NCI-H2196 treated with DMSO at 0.1 percent for 48 hours (cell line): ENCODE data around the gene IPO13.

Source experiments
- DNase-seq: peaks from one replicate; lab custom pipeline; 2025; ENCODE audit not compliant: unreplicated experiment; lab: John Stamatoyannopoulos, UW

The IPO13 gene

DNA sequence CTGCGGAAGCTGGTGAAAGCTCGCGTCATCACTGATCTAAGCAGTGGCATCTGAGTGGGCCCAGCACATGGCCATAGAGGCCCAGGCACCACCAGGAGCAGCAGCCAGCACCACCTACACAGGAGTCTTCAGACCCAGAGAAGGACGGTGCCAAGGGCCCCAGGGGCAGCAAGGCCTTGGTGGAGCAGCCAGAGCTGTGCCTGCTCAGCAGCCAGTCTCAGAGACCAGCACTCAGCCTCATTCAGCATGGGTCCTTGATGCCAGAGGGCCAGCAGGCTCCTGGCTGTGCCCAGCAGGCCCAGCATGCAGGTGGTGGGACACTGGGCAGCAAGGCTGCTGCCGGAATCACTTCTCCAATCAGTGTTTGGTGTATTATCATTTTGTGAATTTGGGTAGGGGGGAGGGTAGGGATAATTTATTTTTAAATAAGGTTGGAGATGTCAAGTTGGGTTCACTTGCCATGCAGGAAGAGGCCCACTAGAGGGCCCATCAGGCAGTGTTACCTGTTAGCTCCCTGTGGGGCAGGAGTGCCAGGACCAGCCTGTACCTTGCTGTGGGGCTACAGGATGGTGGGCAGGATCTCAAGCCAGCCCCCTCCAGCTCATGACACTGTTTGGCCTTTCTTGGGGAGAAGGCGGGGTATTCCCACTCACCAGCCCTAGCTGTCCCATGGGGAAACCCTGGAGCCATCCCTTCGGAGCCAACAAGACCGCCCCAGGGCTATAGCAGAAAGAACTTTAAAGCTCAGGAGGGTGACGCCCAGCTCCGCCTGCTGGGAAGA, 16.4 kb upstream of the IPO13 start:
- DNase-seq = no peak

DNA sequence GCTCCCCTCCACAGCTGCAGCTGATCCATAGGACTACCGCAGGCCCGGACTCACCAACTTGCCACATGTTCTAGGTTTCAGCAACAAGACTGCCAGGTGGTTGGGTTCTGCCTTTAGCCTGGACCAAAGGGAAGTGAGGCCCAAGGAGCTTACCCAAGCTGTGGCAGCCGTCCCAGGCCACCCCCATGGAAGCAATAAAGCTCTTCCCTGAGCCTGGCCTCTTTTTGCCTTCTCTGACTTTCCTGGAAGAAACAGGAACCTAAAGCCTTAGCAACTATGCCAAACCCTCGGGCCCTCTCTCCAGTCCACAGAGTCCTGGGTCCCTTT, 15.8 kb upstream of the IPO13 start:
- no peak for DNase-seq

DNA sequence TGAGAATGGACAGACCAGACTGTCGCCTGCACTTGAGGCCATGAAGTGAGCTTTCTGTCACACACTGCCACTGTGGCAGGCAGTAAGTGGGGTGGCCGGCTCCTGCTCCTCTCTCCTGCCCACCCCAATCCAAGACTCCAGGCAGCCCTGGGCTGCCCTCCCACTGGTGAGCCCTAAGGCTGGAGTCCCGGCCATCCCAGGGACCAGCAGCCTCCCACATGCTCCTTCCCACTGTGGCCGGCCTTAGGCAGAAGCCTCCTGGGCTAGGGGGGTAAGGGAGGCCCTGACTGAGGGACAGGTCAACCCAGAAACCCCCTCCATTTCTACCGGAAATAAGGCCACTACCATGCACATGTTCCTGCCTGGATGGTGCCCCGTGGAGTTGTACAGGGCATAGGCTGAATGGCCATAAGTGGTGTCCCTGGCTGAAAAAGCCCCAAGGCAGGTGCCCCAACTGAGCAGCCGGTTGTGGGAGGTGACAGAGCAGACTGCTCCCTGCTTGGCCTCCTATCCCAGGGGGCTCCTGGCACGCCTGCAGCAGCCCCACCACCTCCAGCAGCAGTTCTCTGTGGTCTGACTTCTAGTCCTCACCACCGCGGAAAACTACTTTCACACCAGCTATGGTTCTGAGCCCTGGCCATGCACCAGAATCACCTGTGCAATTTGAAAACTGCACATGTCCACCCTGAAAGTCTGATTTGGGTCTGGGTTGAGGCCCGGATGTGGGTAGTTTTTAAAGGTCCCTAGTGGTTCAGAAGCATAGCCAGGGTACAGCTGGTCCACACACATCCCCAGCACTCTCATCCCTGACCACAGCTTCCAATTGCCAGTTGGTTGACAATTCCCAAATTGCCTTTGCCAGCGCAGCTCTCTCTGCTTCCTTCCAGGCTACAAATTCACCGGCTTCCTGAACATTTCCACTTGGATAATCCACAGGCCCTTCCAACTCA, 14.8 kb upstream of the IPO13 start:
- DNase-seq = no peak

DNA sequence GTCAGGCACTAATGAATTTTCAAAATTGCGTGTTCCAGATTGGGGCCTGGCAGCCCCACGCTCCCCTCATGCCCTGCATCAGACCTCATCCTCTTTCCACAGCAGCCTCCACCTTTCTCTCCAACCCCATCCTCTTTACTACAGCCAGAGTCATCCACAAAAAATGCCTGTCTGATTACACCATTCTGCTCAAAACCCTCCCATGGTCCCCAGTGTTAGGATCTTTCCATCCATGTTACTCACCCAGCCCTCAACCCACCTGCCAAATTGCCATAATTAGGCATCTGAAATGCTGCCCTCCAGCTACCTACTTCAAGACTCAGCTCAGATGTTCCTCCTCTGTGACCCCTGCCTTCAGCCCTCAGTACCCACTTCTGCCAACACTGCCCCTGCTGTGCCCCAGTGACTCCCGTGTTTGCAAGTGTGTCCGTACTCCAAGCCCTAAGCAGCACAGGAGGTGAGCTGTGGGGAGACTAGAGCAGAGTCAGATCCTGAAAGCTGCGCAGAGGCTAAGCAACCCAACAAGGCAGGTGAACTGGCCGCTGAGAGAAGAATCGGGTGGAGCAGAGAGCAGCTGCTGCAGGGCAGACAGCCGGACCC, 13.9 kb upstream of the IPO13 start:
- no peak for DNase-seq

DNA sequence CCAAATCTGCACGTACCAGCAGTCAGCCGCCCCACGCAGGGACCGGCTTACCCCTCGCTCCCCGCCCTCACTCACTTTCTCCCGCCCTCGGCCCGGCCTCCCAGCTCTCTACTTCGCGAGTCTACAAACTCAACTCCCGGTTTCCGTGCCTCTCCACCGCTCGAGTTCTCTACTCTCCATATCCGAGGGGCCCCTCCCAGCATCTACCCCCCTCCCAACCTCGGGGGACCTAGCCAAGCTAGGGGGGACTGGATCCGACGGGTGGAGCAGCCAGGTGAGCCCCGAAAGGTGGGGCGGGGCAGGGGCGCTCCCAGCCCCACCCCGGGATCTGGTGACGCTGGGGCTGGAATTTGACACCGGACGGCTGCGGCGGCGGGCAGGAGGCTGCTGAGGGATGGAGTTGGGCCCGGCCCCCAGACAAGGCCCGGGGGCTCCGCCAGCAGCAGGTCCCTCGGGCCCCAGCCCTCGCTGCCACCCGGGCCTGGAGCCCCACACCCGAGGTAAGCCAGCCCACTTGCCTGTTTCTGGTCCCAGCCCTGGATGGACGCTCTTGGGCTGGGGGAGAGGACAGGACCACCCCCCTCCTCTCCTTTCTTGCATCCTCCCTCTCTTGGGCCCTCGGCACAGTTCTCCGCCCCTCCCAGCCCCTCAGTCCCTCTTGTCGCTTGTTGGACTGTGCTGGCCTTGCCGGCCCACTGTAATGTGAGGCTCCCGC, 13.2 kb upstream of the IPO13 start, which contains the start of gene ARTN:
Gene ARTN (plus strand): TSS at position 416 of the 715 bp plus-strand sequence. CDS start 1,856 bp downstream, outside the sequence.
- no peak for DNase-seq

DNA sequence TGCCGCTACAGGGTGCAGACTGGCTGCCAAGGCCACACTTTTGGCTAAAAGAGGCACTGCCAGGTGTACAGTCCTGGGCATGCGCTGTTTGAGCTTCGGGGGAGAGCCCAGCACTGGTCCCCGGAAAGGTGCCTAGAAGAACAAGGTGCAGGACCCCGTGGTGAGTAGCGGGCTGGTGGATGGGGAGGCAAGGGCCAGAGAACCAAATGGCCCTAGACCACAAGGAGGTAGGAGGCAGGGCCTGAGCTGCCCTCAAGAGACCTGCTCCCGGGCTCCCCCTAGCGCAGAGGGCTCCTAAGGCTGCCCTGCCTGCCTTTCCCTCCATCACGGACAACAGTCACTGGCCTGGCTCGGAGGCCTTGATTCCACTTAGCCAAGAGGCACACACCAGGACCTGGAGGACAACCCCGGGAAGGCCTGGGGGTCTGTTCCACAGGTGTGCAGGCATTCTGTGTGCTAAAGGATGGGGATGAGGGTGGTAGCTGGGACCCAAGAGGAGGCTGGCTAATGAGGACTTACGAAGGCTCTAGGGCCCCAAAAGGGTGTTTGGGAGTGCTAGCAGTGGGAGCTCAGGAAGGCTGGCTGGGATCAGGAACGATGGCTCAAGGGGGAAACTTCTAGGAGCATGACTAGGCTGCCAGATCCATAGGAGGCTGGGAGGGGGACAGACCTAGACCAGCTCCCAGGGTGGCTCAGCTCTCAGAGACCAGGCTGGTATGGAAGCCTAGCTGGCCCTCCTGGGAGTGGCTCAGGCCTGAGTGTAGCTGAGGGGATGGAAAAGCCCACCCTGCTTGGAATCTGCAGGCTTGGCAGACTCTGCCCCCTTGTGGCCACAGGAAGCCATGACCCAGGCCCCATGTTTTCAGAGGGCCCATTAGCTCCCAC, 12.4 kb upstream of the IPO13 start:
- peak; percentile 47 for DNase-seq

DNA sequence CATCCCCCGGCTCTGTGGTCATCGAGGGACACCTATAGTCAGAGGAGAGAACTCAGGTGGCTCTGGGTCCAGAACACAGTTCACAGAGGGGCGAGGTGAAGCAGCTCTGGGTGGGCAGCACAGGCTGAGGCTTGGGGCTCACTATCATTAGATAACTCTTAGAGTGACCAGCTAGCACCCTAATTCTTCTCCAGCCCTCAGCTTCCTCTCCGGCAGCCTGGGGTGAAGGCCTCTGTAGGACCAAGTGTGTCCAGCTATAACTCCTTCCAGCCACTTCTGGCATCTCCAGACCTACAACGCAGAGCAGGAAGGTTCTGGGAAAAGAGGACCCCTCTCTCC, 11.8 kb upstream of the IPO13 start:
- DNase-seq = no peak

DNA sequence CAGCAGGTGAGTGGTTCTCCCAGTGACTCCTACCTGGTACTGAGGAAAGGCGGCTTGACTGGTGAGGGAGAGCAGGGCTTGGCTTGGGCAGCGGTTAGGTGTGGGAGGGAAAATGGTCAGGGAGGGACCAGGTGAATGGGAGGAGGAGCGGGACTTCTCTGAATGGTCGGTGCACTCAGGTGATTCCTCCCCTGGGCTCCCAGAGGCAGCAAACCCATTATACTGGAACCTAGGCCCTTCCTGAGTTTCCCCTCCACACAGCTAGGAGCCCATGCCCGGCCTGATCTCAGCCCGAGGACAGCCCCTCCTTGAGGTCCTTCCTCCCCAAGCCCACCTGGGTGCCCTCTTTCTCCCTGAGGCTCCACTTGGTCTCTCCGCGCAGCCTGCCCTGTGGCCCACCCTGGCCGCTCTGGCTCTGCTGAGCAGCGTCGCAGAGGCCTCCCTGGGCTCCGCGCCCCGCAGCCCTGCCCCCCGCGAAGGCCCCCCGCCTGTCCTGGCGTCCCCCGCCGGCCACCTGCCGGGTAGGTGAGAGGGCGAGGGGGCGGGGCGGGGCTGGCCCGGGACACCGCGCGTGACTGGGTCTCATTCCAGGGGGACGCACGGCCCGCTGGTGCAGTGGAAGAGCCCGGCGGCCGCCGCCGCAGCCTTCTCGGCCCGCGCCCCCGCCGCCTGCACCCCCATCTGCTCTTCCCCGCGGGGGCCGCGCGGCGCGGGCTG, 10.9 kb upstream of the IPO13 start:
- peak; percentile 68 for DNase-seq

DNA sequence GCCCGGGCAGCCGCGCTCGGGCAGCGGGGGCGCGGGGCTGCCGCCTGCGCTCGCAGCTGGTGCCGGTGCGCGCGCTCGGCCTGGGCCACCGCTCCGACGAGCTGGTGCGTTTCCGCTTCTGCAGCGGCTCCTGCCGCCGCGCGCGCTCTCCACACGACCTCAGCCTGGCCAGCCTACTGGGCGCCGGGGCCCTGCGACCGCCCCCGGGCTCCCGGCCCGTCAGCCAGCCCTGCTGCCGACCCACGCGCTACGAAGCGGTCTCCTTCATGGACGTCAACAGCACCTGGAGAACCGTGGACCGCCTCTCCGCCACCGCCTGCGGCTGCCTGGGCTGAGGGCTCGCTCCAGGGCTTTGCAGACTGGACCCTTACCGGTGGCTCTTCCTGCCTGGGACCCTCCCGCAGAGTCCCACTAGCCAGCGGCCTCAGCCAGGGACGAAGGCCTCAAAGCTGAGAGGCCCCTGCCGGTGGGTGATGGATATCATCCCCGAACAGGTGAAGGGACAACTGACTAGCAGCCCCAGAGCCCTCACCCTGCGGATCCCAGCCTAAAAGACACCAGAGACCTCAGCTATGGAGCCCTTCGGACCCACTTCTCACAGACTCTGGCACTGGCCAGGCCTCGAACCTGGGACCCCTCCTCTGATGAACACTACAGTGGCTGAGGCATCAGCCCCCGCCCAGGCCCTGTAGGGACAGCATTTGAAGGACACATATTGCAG, 10.2 kb upstream of the IPO13 start:
- no peak for DNase-seq

DNA sequence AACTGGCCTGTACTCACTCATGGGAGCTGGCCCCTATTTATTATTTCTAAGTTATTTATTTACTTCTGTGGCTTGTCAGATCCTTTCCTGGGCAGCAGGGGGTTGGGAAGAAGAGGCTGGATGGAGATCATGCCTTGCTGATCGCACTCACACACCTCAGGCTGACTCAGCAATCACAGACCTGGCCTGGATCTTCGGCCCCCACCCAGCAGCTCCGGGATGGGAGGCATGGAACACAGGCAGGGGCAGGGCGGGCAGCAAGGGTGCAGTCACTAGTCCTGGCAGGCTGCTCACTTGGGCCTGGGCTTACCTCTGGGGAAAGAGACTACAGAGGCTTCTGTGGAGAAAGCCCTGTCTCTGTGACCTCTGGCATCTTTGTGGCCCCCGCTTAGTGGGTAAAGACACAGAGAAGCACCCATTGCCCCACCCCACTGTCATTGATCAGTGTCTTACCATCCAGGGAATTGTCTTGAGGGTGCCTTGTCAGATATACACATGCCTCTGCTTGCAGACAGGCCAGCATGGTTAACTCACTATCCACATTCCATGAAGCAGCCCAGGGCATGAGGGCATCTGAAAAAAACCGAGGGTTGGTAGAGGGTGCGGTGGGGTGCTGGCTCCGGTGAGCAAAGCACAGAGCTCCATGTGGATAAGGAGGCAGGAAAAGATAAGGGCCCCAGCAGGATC, 9.4 kb upstream of the IPO13 start:
- no peak for DNase-seq

DNA sequence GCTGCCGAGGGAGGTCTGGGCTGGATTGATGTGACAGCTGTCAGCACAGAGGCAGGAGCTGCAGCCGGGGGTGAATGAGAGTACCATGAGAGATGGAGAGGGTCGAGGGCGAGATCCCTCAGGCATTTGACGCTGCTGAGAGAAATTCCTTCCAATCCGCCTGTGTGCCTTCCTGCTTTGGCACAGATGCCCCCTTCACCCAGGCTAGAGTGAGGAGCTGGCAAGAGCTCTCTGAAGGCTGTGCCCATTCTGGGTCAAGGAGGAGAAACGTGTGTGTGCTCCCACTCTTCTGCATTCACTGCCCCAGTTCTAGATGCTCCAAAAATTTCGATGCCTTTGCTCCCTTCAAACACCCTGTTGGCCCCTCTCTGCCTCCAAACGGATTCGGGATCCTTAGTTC, 8.4 kb upstream of the IPO13 start:
- no peak for DNase-seq

DNA sequence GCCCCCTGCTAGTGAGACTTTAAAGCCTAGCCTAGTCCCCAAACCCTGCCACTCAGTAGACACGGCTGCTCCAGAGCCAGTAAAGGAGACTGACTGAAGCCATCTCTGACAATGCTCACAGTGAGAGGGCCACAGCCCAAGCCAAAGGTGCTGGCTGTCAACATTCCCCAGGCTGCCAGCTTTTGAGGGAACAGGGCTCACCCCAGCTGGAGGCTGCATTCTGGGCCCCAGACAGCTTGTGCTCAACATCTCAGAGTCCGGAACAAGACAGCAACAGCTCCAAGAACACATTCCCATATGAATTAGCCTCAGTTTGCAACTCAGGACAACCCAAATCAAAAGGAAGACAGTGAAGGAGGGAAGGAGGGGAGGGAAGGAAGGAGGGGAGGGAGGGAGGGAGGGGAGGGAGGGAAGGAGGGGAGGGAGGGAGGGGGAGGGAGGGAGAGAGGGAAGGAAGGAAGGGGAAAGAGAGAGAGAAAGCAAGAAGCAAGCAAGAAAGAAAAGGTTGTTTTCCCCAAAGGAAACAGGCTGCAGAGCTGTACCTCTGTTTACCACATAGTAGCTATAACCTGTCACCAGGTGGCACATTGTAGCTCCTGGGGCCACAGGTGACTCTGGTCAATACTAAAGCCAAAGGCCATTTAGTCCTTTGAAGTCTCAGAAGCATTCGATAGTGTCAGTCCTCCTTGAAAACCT, 7.7 kb upstream of the IPO13 start:
- DNase-seq = no peak

DNA sequence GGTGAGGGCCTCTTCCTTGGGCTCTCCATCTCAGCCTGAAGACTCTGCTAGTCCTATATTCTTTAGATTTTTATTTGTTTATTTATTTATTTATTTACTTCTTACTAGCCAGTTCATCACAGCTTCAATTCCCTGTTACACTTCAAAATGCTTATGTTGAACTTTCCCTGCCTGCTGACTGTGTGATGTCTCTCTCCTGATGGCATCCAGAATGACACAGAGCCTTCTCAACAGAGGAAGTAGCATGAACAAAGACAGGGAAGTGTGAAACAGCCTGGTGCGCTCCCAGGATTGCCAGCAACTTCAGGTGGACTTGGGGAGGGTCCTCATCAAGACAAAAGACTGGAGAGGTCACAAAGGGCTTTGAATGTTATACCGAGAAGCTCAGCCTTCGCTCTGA, 4.3 kb upstream of the IPO13 start:
- DNase-seq = no peak

DNA sequence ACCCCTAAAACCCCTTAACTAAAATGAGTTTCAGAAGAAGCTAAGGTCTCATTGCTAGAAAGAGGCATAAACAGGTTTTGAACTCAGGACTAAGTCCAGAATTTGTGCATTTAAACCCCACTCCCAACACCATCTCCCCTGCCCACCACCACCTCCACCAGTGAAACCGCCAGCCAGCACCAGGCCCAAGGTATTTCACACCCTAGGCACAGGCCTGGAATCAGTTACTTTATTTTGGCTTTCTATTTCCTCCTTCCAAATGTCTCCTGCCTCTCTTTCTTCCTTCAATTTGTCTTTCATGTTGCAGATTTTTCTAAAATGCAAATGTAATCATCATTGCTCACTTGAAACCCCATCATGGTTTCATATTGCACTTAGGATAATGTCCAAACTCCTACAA, 1.9 kb upstream of the IPO13 start:
- DNase-seq = no peak

DNA sequence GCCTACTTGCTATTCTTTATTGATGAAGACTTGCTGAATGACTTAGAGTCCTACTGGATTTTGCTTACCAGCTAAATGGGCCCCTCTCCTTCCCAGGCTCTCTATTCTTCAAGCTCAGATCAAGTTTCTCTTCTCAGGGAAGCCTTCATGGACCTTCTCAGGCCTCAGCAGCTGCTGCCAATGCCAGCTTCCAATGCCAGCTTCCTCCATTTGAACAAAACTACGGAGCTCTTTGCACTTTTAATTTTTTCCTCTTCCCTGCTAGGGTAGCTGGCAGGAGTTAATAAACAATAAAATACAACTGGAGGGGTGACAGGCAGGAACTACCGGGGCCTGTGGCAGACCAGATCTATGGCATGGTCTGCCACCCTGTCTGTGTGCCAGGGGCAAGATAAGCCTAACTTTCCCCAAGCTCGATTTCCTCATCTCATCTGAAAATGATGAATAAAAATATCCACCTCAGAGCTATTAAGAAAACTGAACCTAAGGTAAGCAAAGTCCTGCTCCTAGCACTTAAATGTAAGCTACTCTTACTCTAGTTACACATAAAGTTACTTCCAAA, 995 bp upstream of the IPO13 start:
- DNase-seq = no peak

DNA sequence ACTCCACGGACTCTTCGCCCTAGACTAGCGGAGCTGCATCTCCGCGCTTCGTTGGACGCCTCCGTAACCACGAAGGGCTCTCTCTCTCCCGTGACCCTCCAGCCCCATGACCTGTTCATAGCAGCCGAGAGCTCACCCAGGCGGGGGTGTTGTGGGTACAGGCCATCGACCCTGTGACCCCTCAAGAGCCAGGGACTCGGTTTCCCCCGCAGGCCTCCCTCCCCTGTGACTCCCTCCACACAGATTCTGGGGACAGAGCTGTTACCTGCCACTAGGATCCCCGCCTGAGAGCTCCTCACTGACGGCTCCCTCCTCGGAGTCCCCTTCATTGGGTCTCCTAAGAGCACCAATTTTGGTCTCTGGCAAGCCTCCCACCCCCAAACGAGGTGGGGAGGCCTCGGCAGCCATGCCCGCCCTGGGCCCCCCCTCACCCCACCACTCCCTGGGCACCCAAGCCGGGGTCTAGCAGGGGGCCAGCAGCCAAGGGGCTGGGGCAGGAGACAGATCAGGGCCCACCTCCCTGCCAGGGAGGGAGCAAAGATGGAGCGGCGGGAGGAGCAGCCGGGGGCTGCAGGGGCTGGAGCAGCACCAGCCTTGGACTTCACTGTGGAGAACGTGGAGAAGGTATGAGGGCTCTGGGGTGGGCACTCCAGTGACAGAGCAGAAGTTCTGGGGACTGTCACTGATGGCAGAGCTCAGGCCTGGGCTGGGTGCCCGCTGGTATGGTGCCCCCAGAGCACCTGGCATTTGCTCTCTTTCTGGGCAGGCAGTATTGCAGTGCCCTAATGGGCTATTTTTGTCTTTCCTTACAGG, 517 bp downstream of the IPO13 start:
- DNase-seq = no peak
